Hepatocyte (in vitro differentiated cells): ENCODE data around the gene CLDN11.

Source experiments
- EZH2 ChIP-seq: fragments of 200-600 bp; sonication (generic); IDR thresholded peaks from 2 replicates; pipeline ENCODE4 v1.6.1; 2016; ENCODE audit warnings: antibody characterized with exemption, mild to moderate bottlenecking, borderline replicate concordance
- EZH2phosphoT487 ChIP-seq: fragments of 200-600 bp; sonication (generic); IDR thresholded peaks from one replicate; pipeline ENCODE4 v1.6.1; 2018; ENCODE audit warnings: antibody characterized with exemption, mild to moderate bottlenecking, low read depth, moderate library complexity; ENCODE audit not compliant: unreplicated experiment, severe bottlenecking
- TF ChIP-seq, protein P1 (sequence below): fragments of 200-600 bp; sonication (generic); IDR thresholded peaks from 2 replicates; pipeline ENCODE4 v1.5.1; 2016; ENCODE audit warnings: antibody characterized with exemption, mild to moderate bottlenecking; ENCODE audit not compliant: poor library complexity

- TF ChIP-seq, protein P1, sequence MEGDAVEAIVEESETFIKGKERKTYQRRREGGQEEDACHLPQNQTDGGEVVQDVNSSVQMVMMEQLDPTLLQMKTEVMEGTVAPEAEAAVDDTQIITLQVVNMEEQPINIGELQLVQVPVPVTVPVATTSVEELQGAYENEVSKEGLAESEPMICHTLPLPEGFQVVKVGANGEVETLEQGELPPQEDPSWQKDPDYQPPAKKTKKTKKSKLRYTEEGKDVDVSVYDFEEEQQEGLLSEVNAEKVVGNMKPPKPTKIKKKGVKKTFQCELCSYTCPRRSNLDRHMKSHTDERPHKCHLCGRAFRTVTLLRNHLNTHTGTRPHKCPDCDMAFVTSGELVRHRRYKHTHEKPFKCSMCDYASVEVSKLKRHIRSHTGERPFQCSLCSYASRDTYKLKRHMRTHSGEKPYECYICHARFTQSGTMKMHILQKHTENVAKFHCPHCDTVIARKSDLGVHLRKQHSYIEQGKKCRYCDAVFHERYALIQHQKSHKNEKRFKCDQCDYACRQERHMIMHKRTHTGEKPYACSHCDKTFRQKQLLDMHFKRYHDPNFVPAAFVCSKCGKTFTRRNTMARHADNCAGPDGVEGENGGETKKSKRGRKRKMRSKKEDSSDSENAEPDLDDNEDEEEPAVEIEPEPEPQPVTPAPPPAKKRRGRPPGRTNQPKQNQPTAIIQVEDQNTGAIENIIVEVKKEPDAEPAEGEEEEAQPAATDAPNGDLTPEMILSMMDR = no peak
- no peak for TF ChIP-seq EZH2
- TF ChIP-seq EZH2phosphoT487 = no peak
These were observed 51.7 kb downstream of the CLDN11 start for GRCh38 chr3:170470063-170471016.
